HEK293T (cell line): ENCODE data around the gene CLDN24.

Experiments
- CTCF ChIA-PET: fragments of 350-600 bp; formaldehyde crosslinking; extraction: SDS; loops from one replicate; lab custom pipeline; 2021; ENCODE audit warnings: antibody characterized with exemption, inconsistent platforms; lab: Yijun Ruan, JAX
- POLR2A ChIA-PET: fragments of 350-600 bp; formaldehyde crosslinking; extraction: SDS; loops from one replicate; lab custom pipeline; 2020; ENCODE audit warnings: antibody characterized with exemption, inconsistent platforms; lab: Yijun Ruan, JAX
- DNase-seq: peaks from one replicate; pipeline ENCODE4 v3.0.0; 2012; ENCODE audit warnings: mixed read lengths; ENCODE audit errors: extremely low spot score
- ARNT ChIP-seq: fragments of 450-650 bp; IDR thresholded peaks from 2 replicates; pipeline ENCODE4 v1.6.1; 2017; ENCODE audit warnings: mild to moderate bottlenecking
- BHLHE40 ChIP-seq: fragments of 450-650 bp; IDR thresholded peaks from 2 replicates; pipeline ENCODE4 v1.6.1; 2016; ENCODE audit warnings: mild to moderate bottlenecking, moderate library complexity, borderline replicate concordance
- CTBP1 ChIP-seq: fragments of 450-650 bp; IDR thresholded peaks from 2 replicates; pipeline ENCODE4 v1.6.1; 2016; ENCODE audit warnings: borderline replicate concordance
- ELF4 ChIP-seq: fragments of 450-650 bp; IDR thresholded peaks from 2 replicates; pipeline ENCODE4 v1.6.1; 2017; ENCODE audit warnings: antibody characterized with exemption
- FOXA1 ChIP-seq: fragments of 450-650 bp; IDR thresholded peaks from 2 replicates; pipeline ENCODE4 v1.6.1; 2016; ENCODE audit warnings: mild to moderate bottlenecking
- FOXK2 ChIP-seq: fragments of 450-650 bp; IDR thresholded peaks from 2 replicates; pipeline ENCODE4 v1.6.1; 2016; ENCODE audit warnings: mild to moderate bottlenecking
- FOXM1 ChIP-seq: fragments of 450-650 bp; IDR thresholded peaks from 2 replicates; pipeline ENCODE4 v1.6.1; 2017; ENCODE audit warnings: mild to moderate bottlenecking, borderline replicate concordance
- HDGF ChIP-seq: fragments of 450-650 bp; IDR thresholded peaks from 2 replicates; pipeline ENCODE4 v1.6.1; 2017; ENCODE audit warnings: antibody characterized with exemption, borderline replicate concordance
- L3MBTL2 ChIP-seq: fragments of 450-650 bp; conservative IDR thresholded peaks from 2 replicates; pipeline ENCODE4 v1.6.1; 2016; ENCODE audit warnings: mild to moderate bottlenecking
- LEF1 ChIP-seq: fragments of 450-650 bp; IDR thresholded peaks from 2 replicates; pipeline ENCODE4 v1.6.1; 2017; ENCODE audit warnings: mild to moderate bottlenecking, borderline replicate concordance
- NFRKB ChIP-seq: fragments of 450-650 bp; IDR thresholded peaks from 2 replicates; pipeline ENCODE4 v1.6.1; 2016; ENCODE audit warnings: mild to moderate bottlenecking, moderate library complexity
- SP1 ChIP-seq: fragments of 450-650 bp; IDR thresholded peaks from 2 replicates; pipeline ENCODE4 v1.6.1; 2017
- SUZ12 ChIP-seq: fragments of 450-650 bp; IDR thresholded peaks from 2 replicates; pipeline ENCODE4 v1.6.1; 2016; ENCODE audit warnings: mild to moderate bottlenecking
- TARDBP ChIP-seq: fragments of 450-650 bp; IDR thresholded peaks from 2 replicates; pipeline ENCODE4 v1.6.1; 2016
- ZNF384 ChIP-seq: fragments of 450-650 bp; IDR thresholded peaks from 2 replicates; pipeline ENCODE4 v1.6.1; 2016
- TF ChIP-seq, protein P1 (sequence below): fragments of 450-650 bp; IDR thresholded peaks from 2 replicates; pipeline ENCODE4 v1.6.1; 2016

CLDN24 gene

DNA sequence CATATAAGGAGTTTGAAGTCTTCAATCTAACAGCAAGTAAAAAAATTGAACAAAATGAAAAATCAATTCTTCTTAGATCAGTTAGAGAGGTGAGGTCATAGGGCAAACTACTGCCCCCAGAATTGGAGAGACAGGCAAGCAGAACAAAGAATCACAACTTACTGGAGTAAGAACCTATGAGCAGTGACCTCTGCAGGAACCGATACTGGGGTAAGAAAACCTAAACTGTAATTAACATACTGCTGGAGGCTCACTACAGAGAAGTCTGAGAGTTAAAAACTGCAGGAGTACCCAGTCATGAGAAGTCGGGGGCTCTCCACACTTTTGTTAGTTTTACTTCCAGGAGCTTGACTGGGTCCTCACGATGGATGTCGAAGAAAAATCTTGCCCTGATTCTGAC, 18.2 kb downstream of the CLDN24 start:
- ChIA-PET CTCF (no interaction called here), POLR2A (no interaction called here)
- no peak for DNase-seq
- TF ChIP-seq SP1 (no peak), CTBP1 (no peak), L3MBTL2 (no peak), LEF1 (no peak), ELF4 (no peak), HDGF (no peak), BHLHE40 (no peak), FOXK2 (no peak), ARNT (no peak), FOXA1 (no peak)
- TF ChIP-seq, protein P1, sequence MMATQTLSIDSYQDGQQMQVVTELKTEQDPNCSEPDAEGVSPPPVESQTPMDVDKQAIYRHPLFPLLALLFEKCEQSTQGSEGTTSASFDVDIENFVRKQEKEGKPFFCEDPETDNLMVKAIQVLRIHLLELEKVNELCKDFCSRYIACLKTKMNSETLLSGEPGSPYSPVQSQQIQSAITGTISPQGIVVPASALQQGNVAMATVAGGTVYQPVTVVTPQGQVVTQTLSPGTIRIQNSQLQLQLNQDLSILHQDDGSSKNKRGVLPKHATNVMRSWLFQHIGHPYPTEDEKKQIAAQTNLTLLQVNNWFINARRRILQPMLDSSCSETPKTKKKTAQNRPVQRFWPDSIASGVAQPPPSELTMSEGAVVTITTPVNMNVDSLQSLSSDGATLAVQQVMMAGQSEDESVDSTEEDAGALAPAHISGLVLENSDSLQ, result no peak

DNA sequence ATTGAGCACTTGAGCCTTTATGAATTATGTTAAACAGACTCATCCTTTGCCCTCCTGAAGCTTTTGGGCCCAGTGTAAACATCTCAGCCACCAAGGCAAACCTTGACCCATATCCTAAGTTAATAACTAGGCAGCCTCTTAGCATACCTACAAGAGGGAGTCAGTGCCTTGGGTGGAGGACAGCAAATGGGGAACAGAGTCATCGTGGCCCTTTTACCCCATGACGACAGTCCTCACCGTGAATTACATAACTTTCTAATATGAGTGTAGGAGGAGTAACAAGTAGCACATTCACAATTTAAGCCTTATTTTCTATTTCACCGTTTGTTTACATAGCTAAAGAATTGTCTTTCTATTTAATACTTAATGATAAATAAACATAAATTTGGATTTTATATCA, 18.9 kb downstream of the CLDN24 start:
- DNase-seq, result no peak
- POLR2A ChIA-PET, result no interaction called here
- CTCF ChIA-PET, result no interaction called here
- TF ChIP-seq, protein P1, result no peak
- no peak for TF ChIP-seq NFRKB
- no peak for TF ChIP-seq HDGF
- TF ChIP-seq TARDBP, result no peak
- TF ChIP-seq ELF4, result no peak
- no peak for TF ChIP-seq ZNF384
- TF ChIP-seq FOXM1, result no peak
- no peak for TF ChIP-seq SUZ12
- no peak for TF ChIP-seq LEF1
- no peak for TF ChIP-seq SP1
- no peak for TF ChIP-seq ARNT
- TF ChIP-seq FOXA1, result no peak
- TF ChIP-seq CTBP1, result no peak
- no peak for TF ChIP-seq FOXK2
- TF ChIP-seq L3MBTL2, result no peak
- no peak for TF ChIP-seq BHLHE40

DNA sequence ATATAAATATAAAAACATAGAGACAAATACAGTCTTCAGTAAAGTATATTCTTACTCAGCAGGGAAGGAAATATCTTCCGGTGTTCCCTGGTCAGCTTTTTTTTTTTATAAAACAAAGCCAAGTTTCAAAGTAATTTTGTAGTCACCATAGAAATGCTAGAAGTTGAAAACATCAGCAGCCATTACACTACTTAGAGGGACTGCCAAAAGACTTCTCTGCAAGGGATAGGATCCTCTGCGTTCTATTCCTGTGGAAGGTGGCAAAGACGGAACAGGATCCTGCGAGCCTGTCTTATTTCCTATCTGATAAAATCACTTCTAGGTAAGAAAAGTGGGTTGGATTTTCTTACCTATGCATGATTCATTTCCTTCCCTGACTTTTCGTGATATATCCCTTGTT, 21.6 kb downstream of the CLDN24 start:
- no peak for DNase-seq
- POLR2A ChIA-PET, result no interaction called here
- CTCF ChIA-PET, result interaction anchor here (0.6 kb wide), 1 partner anchor 374 kb away, joined by 10 read pairs; no protein-coding TSS in a partner anchor
- no peak for TF ChIP-seq SUZ12
- no peak for TF ChIP-seq CTBP1
- TF ChIP-seq BHLHE40, result no peak
- no peak for TF ChIP-seq ARNT
- no peak for TF ChIP-seq LEF1
- TF ChIP-seq, protein P1, result no peak

DNA sequence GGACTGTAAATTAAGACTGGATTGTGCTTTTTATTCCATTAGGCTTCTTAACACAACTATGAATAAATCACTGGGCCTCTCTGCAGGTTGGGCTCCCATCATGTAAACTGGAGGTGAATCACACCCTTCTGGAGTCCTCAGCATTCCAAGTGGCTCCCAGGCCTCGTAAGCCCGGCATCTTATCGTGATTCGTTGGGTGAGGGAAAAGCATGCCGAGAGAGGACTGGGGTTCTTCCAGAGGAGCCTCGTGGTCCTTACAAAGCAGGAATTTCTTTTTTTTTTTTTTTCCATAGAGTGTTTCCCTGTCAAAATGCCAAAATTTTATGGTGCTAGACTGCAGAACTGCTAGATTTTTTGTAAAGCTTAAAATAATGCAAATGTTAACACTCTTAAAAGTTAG, 22.2 kb downstream of the CLDN24 start:
- TF ChIP-seq FOXK2 (no peak), ELF4 (no peak), ZNF384 (no peak), SP1 (no peak), SUZ12 (no peak), TARDBP (no peak), CTBP1 (no peak), ARNT (no peak), BHLHE40 (no peak), FOXM1 (no peak), FOXA1 (no peak), HDGF (no peak), L3MBTL2 (no peak), LEF1 (no peak), NFRKB (no peak)
- TF ChIP-seq, protein P1, result no peak
- DNase-seq, result no peak
- POLR2A ChIA-PET, result no interaction called here
- CTCF ChIA-PET, result interaction anchor here (0.6 kb wide), 1 partner anchor 373 kb away, joined by 10 read pairs; no protein-coding TSS in a partner anchor

DNA sequence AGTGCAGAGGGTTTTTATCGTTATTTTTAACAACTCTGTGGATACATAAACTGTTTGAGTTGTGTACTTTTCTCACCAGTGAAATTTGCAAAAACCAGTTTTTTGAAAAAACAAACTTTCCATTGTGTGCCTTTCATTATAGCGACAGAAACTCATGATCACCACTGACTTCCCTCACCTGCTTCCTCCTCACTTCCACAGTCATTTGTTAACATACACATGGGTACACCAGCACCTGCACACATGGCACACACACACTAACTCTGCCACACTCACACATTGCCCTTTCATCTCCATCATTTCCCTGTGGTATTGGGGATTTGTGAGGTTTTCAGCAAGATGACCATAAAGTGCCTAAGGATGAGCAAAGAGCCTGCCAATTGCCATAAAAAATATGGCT, 22.8 kb downstream of the CLDN24 start:
- no peak for DNase-seq
- ChIA-PET CTCF (interaction anchor here (1.0 kb wide), 1 partner anchor 226 kb away, joined by 3 read pairs; no protein-coding TSS in a partner anchor), POLR2A (no interaction called here)
- TF ChIP-seq TARDBP (no peak), SP1 (no peak), HDGF (no peak), FOXM1 (no peak), CTBP1 (no peak), L3MBTL2 (no peak), FOXK2 (no peak), FOXA1 (no peak), NFRKB (no peak), ELF4 (no peak)
- TF ChIP-seq, protein P1, result no peak
